Muscle of leg (tissue), 11 donors: Measurements from ENCODE around the gene MYH11. TPM values are rescaled to one million over a fixed set of nuclear protein-coding genes. Genes with fewer than 3 reads are reported as not detected.

Experiments used
- DNase-seq: peaks from one replicate; pipeline ENCODE4 v3.0.0; 2013
- H3K27ac ChIP-seq: one replicate; pipeline ENCODE4 v1.5.1; 2013; ENCODE audit warnings: mild to moderate bottlenecking, low read length, control low read depth
- H3K27me3 ChIP-seq: one replicate; pipeline ENCODE4 v1.6.1; 2013; ENCODE audit warnings: low read length; ENCODE audit not compliant: control insufficient read depth, insufficient read depth
- H3K36me3 ChIP-seq: one replicate; pipeline ENCODE4 v1.6.1; 2013; ENCODE audit warnings: low read length; ENCODE audit not compliant: control insufficient read depth, insufficient read depth
- H3K4me1 ChIP-seq: one replicate; pipeline ENCODE4 v1.6.1; 2013; ENCODE audit warnings: low read length; ENCODE audit not compliant: control insufficient read depth, insufficient read depth
- H3K4me3 ChIP-seq: one replicate; pipeline ENCODE4 v1.5.1; 2013; ENCODE audit warnings: low read length, control low read depth
- H3K9me3 ChIP-seq: replicated peaks from 2 replicates; pipeline ENCODE4 v1.6.1; 2013; ENCODE audit warnings: low read depth, low read length; ENCODE audit not compliant: control insufficient read depth
- WGBS: methylation state at CpG from one replicate; pipeline ENCODE4 v1.1.5; 2013; ENCODE audit warnings: missing lambda C conversion rate; ENCODE audit not compliant: insufficient coverage; 5-methylcytosine and 5-hydroxymethylcytosine counted together
- polyA plus RNA-seq, 8 donors: library from polyadenylated mRNA; unstranded; fragments of 120-200 nt; gene quantifications; one replicate each; pipeline versions ENCODE4 v1.2.1 to v1.2.3, GENCODE V29; 2013; ENCODE audit warnings: inconsistent platforms in 1 of 8, low replicate concordance in 1 of 8; ENCODE audit not compliant: insufficient read length in 8 of 8, insufficient read depth in 1 of 8
- total RNA-seq: library from RNA; stranded (reverse); fragments of 120-200 nt; gene quantifications from one replicate; pipeline ENCODE4 v1.2.4, GENCODE V29; 2013

MYH11 gene
- total and polyA plus RNA-seq, 9 donors: 9.4 to 38.0 (median 20.7) TPM

GRCh38 chr16:15782573-15783365 is 74.1 kb downstream of the MYH11 start:
- Histone ChIP-seq H3K4me3 (no peak overlapping the region), H3K36me3 (no peaks in the 10 kb centered on the region), H3K9me3 (no peaks in the 10 kb centered on the region), H3K27me3 (no peaks in the 10 kb centered on the region), H3K4me1 (no peaks in the 10 kb centered on the region), H3K27ac (no peak overlapping the region)
- 66% methylated on average over 6 of the region's 13 CpGs for WGBS
- no peak for DNase-seq

DNA sequence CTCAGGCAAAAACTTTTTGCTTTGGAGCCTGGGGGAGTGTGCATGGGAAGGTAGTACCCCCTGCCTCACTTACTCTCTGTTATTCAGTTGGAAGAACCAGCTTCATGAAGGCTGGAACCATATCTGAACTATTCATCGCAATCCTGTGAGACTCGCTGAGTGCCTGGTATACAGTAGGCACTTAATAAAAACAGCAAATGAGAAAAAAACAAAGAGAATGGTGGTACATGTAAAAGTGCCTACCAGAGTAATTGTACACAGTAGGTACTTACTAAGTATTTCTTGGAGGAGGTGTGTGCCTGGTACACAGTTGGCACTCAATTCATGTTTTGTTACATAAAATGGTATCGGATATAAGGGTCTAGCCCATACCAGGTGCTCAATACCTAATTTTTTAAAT is 75.2 kb downstream of the MYH11 start:
- no peaks in the 10 kb centered on the region for H3K9me3 ChIP-seq
- H3K4me3 ChIP-seq: no peak overlapping the region
- DNase-seq: no peak
- WGBS: 100% methylated on average over 2 of the region's 3 CpGs
- H3K27ac ChIP-seq: no peak overlapping the region
- no peaks in the 10 kb centered on the region for H3K4me1 ChIP-seq
- no peaks in the 10 kb centered on the region for H3K27me3 ChIP-seq
- no peaks in the 10 kb centered on the region for H3K36me3 ChIP-seq

DNA sequence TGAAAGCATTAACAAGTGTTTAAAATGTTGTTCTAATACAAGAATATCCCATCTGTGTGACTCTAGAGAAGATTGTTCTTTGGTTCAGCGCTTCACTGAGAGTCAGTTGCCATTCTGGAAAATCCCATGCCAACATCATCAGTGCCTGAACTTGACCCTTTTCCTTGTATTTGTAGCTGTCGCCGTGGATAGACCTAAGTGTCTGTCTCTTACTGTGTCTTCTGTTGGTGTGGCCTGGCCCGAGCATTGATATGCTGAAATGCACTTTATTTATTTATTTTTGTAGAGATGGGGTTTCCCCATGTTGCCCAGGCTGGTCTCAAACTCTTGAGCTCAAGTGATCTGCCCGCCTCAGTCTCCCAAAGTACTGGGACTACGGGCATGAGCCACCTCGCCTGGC is 76.0 kb downstream of the MYH11 start:
- no peaks in the 10 kb centered on the region for H3K9me3 ChIP-seq
- DNase-seq: no peak
- H3K36me3 ChIP-seq: no peaks in the 10 kb centered on the region
- no peaks in the 10 kb centered on the region for H3K4me1 ChIP-seq
- H3K27me3 ChIP-seq: no peaks in the 10 kb centered on the region
- 80% methylated on average over 1 of the region's 7 CpGs for WGBS
- no peak overlapping the region for H3K27ac ChIP-seq
- H3K4me3 ChIP-seq: no peak overlapping the region

- peak; percentile 40 for DNase-seq
- Histone ChIP-seq H3K36me3 (no peaks in the 10 kb centered on the region), H3K9me3 (no peaks in the 10 kb centered on the region), H3K27me3 (no peaks in the 10 kb centered on the region), H3K27ac (no peak overlapping the region), H3K4me3 (no peak overlapping the region), H3K4me1 (no peaks in the 10 kb centered on the region)
- 75% methylated on average over 3 of the region's 8 CpGs for WGBS
These were observed 77.0 kb downstream of the MYH11 start for GRCh38 chr16:15779664-15780351.

DNA sequence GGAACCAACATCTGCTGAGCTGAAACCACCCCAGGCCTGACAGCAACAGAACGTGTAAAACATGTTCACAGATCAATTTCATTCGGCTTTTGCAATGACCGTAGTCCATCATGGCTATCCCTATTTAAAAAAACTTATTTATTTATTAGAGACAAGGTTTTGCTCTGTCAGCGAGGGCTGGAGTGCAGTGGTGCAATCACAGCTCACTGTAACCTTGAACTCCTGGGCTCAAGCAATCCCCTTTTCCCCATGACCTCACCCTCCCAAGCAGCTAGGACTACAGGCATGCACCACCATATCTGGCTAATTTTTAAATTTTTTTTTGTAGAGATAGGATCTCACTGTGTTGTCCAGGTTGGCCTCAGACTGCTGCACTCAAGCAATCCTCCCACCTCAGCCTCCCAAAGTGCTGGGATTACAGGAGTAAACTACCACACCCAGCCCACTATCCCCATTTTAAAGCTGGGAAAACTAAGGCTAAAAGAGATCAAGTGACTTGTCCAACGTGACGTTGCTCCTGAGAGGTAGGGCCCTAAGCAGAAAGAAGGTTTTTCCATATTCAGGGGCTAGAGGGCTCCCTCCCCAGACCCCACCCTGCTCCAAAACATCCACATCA is 77.7 kb downstream of the MYH11 start:
- no peak for DNase-seq
- no peaks in the 10 kb centered on the region for H3K4me1 ChIP-seq
- H3K9me3 ChIP-seq: no peaks in the 10 kb centered on the region
- no peaks in the 10 kb centered on the region for H3K36me3 ChIP-seq
- no peak overlapping the region for H3K27ac ChIP-seq
- H3K27me3 ChIP-seq: no peaks in the 10 kb centered on the region
- no peak overlapping the region for H3K4me3 ChIP-seq
- no CpG with 5 or more reads among the region's 6 CpGs for WGBS

DNA sequence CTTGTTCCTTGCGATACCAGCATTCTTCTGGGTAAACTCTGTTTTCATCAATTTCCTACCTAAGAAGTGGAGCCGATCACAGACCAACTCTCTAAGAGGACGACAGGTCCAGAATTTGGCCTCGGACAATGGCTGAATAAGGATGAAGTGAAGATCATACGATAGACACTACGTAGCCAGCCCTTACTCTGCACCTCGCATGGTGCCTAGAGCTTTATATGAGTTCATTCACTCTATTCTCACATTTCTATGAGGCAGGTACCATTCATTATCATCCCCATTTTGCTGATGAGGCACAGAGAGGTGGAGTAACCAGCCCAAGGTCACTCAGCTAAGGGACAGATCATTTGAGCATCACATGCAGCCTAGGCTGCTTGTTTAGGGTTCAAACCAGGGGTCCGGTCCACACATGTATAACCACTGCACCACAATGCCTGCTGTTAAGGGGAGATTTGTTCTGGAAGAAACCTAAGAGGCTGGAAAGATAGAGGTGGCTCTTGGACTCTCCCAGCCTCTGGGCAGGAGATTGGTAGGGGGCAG is 78.6 kb downstream of the MYH11 start:
- H3K4me3 ChIP-seq: no peak overlapping the region
- H3K27me3 ChIP-seq: no peaks in the 10 kb centered on the region
- WGBS: 73% methylated on average over 2 of the region's 8 CpGs
- no peaks in the 10 kb centered on the region for H3K4me1 ChIP-seq
- no peak for DNase-seq
- no peaks in the 10 kb centered on the region for H3K9me3 ChIP-seq
- no peak overlapping the region for H3K27ac ChIP-seq
- H3K36me3 ChIP-seq: no peaks in the 10 kb centered on the region

- no peaks in the 10 kb centered on the region for H3K27me3 ChIP-seq
- 36% methylated on average over 7 of the region's 11 CpGs for WGBS
- H3K9me3 ChIP-seq: no peaks in the 10 kb centered on the region
- H3K36me3 ChIP-seq: no peaks in the 10 kb centered on the region
- H3K4me1 ChIP-seq: no peaks in the 10 kb centered on the region
- H3K27ac ChIP-seq: no peak overlapping the region
- DNase-seq: peak; percentile 66
- no peak overlapping the region for H3K4me3 ChIP-seq
These were observed 79.2 kb downstream of the MYH11 start for GRCh38 chr16:15777533-15778203.

GRCh38 chr16:15776572-15776971 is 80.3 kb downstream of the MYH11 start:
- no peak for DNase-seq
- no peaks in the 10 kb centered on the region for H3K36me3 ChIP-seq
- no peak overlapping the region for H3K4me3 ChIP-seq
- no peaks in the 10 kb centered on the region for H3K4me1 ChIP-seq
- no peaks in the 10 kb centered on the region for H3K9me3 ChIP-seq
- 92% methylated on average over 10 of the region's 10 CpGs for WGBS
- H3K27ac ChIP-seq: no peak overlapping the region
- peaks cover 1% of the 10 kb centered on the region for H3K27me3 ChIP-seq

DNA sequence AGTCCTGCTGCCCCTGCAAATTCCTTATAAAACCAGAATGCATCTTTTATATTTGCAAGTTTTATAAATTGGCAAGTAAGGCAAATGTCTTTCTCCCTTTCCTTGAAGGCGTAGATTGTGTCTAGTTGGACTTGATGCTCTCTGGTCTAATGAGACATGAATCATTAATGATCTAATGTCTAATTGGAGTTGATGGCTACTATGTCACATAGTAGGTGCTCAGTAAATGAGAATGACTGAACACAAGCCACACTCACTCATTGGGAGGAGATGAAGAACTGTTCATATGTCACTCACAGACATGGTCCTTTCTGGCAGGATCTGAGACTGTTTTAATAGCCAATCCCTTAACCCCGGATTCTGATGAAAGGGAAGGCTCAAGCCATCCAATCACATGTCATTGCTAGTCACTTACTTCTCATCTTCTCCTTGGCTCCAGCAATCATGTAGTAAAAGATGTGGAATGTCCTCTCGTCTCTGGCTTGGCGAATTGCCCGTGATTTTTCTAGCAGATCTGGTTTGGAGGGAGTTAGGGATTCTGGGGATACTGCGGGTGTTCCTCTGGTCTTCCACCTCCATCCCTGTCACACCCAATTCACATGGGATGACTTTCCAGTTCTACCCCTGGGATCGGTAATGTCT is 81.0 kb downstream of the MYH11 start:
- peaks cover 2% of the 10 kb centered on the region for H3K27me3 ChIP-seq
- no peak overlapping the region for H3K4me3 ChIP-seq
- no peaks in the 10 kb centered on the region for H3K4me1 ChIP-seq
- peak; percentile 78 for DNase-seq
- H3K9me3 ChIP-seq: no peaks in the 10 kb centered on the region
- H3K27ac ChIP-seq: no peak overlapping the region
- no peaks in the 10 kb centered on the region for H3K36me3 ChIP-seq
- WGBS: 60% methylated on average over 2 of the region's 7 CpGs
